GM13976 (cell line): Measurements from ENCODE around the gene MEIOSIN.

Source experiments
- DNase-seq: peaks from one replicate; pipeline ENCODE4 v3.0.0; 2012; ENCODE audit warnings: low spot score
- in situ Hi-C: fragments of 300-500 bp; cut with MboI; formaldehyde crosslinking; loops from one replicate; pipeline ENCODE4 v1.12.0; 2022; ENCODE audit warnings: low sequenced_read_pairs, mixed read lengths, inconsistent platforms; ENCODE audit not compliant: unreplicated experiment
- TF ChIP-seq, protein P1 (sequence below): IDR thresholded peaks from 2 replicates; pipeline ENCODE4 v1.5.1; 2012; ENCODE audit warnings: borderline replicate concordance, mild to moderate bottlenecking; ENCODE audit not compliant: insufficient read depth; ENCODE audit errors: extremely low read depth, missing control alignments, control extremely low read depth

MEIOSIN gene

DNA sequence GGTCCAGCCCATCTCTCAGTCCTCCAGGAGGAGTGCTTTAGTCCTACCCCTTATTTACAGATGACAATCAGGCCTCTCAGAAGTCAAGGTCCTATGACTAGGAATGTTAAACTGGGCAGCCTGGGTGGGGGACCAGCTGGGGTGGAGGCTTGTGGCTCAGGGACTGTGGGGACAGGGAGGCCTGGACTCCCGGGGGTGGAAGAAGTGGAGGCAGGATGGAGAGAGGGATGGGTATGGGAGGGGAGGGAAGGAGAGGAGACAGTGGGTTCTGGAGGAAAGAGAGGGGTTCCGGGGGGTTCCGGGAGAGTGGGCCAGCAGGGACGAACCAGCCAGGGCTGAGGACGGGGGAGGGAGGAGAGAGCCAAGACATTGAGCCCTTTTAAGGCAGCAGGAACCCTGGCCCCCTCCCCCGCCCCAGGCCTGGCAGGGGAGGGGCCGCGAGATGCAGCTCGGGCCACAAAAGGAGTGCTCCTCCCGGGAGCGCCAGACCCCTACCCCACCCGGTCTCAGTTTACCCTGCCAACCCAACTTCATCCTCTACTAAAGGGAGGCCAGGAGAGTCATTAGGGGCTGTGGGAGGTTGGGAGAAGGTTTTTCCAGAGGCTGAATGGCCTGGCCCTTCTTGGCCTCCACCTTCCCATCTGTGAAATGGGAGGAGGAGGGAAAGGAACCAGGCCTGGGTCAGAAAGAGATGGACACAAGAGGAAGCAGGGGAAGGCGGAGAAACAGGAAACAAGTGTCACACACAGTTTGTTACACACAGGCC is 47.4 kb downstream of the MEIOSIN start:
- in situ Hi-C loops = no loop called here
- no peak for DNase-seq
- TF ChIP-seq, protein P1, sequence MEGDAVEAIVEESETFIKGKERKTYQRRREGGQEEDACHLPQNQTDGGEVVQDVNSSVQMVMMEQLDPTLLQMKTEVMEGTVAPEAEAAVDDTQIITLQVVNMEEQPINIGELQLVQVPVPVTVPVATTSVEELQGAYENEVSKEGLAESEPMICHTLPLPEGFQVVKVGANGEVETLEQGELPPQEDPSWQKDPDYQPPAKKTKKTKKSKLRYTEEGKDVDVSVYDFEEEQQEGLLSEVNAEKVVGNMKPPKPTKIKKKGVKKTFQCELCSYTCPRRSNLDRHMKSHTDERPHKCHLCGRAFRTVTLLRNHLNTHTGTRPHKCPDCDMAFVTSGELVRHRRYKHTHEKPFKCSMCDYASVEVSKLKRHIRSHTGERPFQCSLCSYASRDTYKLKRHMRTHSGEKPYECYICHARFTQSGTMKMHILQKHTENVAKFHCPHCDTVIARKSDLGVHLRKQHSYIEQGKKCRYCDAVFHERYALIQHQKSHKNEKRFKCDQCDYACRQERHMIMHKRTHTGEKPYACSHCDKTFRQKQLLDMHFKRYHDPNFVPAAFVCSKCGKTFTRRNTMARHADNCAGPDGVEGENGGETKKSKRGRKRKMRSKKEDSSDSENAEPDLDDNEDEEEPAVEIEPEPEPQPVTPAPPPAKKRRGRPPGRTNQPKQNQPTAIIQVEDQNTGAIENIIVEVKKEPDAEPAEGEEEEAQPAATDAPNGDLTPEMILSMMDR = no peak

- TF ChIP-seq, protein P1 = no peak
- in situ Hi-C loops = no loop called here
- no peak for DNase-seq
Observed at GRCh38 chr19:45781214-45782161, 48.2 kb downstream of the MEIOSIN start.

- TF ChIP-seq, protein P1 = no peak
- DNase-seq = no peak
- in situ Hi-C loops = no loop called here
Observed at GRCh38 chr19:45782162-45782691, 49.0 kb downstream of the MEIOSIN start, which contains the start of gene DMPK. Gene DMPK (minus strand): TSS chr19:45782490. CDS start chr19:45782352, 138 bp downstream.

DNA sequence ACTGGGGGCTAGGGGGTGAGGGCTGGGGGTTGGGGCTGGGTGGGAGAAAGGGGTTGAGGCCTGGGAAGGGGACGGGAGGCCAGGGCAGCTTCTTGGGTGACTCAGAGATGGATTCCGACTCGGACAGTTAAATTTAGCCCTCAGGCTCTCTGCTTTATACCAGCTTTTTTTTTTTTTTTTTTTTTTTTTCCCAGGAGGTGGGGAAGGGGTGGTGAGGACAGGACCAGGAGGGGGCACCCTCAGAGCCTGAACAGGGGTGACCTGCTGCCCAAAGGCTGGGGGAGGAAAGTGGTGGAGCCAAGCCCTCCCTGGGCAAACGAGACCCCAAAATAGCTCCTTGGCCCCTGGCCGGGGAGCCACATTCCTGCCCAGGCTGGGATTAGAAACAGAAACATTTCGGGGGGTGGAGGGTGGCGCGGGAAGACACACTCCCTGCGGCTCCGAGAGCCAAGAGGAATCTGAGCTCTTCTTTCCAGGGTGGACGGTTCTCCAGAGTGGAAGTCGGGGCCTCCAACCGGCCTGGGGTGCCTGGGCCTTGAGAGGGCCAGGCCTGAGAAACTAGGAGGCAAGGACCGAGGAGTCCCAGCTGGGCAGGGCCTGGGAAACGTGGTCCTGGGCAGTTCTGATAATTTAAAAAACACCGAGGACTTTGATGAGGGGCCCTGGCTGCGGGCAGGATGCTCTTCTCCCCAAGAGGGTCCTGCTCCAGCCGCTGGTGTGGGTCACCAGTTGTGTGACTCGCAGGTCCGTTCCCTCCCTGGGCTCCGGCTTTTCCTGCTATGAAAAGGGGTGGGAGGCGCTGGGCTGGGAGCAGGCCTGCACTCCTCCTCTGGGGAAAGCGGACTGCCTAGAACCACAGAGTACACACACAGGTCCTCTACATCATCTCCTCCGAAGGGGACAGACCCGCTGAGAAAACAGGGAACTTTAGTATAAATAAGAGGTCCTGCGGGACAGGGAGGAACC is 49.9 kb downstream of the MEIOSIN start:
- TF ChIP-seq, protein P1 = no peak
- in situ Hi-C loops = no loop called here
- no peak for DNase-seq

- TF ChIP-seq, protein P1 = no peak
- DNase-seq = no peak
- in situ Hi-C loops = no loop called here
Observed at GRCh38 chr19:45784096-45784495, 50.9 kb downstream of the MEIOSIN start.
